ENCODE results near the gene KCNS3.

KCNS3 gene

DNA sequence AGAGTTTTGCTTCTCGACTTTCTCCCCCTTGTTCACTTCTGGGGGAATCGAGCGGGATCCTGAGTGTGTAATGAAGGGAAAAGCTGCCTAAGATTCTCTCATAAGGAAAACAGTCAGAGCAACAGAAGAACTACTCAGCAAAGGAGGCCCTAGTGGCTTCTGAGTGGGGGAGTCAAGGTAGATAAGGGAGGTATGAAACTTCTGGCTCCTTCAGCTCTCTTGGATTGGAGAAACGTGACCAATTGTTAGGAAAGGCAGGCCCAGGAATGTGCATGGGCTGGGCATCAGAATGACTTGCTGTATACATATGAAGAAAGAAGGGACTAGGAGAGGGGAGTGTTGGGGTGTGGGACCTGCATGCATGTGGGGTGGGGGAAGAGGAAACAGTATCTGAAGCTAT, 73.1 kb downstream of the KCNS3 start:
- no peak for TF ChIP-seq FOXM1 (IDR thresholded peaks at IDR 0.05; ENCODE audit: borderline replicate concordance, low read depth)

DNA sequence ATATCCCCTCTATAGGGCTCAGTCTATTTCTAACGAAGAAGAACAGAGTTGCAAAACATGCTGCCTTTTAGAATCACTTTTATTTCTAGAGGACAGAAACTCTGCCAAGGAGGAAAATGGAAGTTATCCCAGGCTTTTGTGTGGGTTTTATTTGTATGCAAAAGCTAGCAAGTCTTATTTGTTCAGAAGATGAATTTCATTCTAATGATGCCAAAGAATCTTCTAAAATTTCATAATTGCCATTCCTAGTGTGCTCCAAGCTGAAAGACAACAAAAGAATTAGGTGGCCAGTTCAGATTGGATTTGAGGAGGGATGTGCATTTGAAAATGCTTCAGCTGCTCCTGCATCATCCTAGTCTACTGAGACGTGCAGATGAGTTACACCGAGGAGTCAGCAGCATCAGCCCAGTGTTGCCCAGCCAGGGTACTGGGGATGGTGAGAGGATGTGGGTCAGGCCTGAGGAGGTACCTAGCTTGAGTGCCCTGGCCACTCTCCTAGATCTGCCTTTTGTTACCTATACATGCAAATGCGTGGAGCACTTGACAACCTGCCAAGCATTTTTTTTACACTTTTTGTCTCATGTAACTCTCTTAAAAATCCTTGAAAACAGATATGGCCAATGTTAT, 80.1 kb downstream of the KCNS3 start:
- no peak for TF ChIP-seq ZBTB7A (IDR thresholded peaks at IDR 0.05; ENCODE audit: low read depth)
- TF ChIP-seq TCF12 (IDR thresholded peaks at IDR 0.05; ENCODE audit: low read depth): no peak
- TF ChIP-seq EGR1 (IDR thresholded peaks at IDR 0.05): no peak
- TF ChIP-seq, protein P1, sequence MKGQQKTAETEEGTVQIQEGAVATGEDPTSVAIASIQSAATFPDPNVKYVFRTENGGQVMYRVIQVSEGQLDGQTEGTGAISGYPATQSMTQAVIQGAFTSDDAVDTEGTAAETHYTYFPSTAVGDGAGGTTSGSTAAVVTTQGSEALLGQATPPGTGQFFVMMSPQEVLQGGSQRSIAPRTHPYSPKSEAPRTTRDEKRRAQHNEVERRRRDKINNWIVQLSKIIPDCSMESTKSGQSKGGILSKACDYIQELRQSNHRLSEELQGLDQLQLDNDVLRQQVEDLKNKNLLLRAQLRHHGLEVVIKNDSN (IDR thresholded peaks at IDR 0.05): no peak

DNA sequence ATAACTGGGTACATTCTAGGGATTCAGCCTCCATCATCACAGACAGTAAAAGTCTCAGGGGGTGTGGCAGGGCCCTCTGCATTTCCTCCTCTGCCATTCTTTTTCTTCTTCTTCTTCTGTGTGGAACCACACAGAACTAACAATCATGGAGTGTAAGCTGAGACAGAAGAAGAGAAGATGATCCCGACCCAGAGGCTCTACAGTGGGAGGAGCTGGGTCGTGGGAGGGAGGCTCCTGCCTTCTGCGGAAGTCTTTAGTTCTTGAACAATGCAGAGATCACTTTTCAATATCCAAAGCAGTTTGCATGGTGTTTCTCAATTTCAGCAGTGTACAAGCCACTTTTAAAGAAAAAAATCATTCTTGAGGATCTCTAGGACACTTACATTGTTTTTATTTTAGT, 80.9 kb downstream of the KCNS3 start:
- TF ChIP-seq CREB1 (IDR thresholded peaks at IDR 0.05; ENCODE audit: low read depth): no peak
- TF ChIP-seq RAD21 (IDR thresholded peaks at IDR 0.05; ENCODE audit: low read depth): no peak

DNA sequence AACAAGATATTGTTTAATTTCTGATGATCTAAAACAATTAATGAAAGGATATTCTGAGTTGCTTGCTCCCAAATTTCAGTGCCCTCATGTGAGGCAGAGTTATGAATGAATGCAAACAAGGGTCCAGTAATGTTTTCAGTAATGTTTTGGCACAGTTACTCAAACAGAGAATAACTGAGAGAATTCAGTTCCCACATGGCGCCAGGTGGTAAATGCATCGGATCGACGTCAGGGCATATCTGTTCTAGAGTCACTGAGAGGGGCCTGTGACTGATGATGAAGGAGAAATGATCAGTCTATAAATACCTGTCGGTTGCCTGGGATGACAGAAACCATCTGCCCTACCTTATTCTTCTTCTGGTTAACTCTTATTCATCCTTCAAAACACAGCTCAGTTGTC, 81.4 kb downstream of the KCNS3 start:
- TF ChIP-seq NFIC (IDR thresholded peaks at IDR 0.05): no peak
- no peak for TF ChIP-seq RAD21 (IDR thresholded peaks at IDR 0.05; ENCODE audit: low read depth)
- TF ChIP-seq EP300 (IDR thresholded peaks at IDR 0.05; ENCODE audit: borderline replicate concordance): no peak
- no peak for TF ChIP-seq CEBPB (IDR thresholded peaks at IDR 0.05)
- TF ChIP-seq EGR1 (IDR thresholded peaks at IDR 0.05): no peak
- TF ChIP-seq, protein P2, sequence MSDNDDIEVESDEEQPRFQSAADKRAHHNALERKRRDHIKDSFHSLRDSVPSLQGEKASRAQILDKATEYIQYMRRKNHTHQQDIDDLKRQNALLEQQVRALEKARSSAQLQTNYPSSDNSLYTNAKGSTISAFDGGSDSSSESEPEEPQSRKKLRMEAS (IDR thresholded peaks at IDR 0.05): no peak
- no peak for TF ChIP-seq CREB1 (IDR thresholded peaks at IDR 0.05; ENCODE audit: low read depth)
- no peak for TF ChIP-seq ZBTB7A (IDR thresholded peaks at IDR 0.05; ENCODE audit: low read depth)
- no peak for TF ChIP-seq TEAD4 (IDR thresholded peaks at IDR 0.05)

DNA sequence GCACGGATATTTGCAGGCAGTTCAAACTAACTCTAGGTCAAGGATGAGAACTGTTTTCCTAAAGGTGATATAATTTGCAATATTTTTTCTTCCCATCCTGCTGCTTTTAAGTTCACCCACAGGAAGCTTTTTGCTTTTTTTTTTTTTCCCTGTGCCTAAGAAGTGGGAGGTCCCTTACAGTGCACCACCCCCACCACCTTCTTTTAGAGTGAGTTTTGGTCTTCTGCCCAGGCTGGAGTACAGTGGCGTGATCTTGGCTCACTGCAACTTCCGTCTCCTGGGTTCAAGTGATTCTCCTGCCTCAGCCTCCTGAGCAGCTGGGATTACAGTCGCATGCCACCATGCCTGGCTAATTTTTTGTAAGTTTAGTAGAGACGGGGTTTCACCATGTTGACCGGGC, 82.5 kb downstream of the KCNS3 start:
- no peak for TF ChIP-seq TCF12 (IDR thresholded peaks at IDR 0.05; ENCODE audit: low read depth)
- TF ChIP-seq YY1 (IDR thresholded peaks at IDR 0.05; ENCODE audit: low read depth): no peak
- no peak for TF ChIP-seq TAF1 (IDR thresholded peaks at IDR 0.05; ENCODE audit: low read depth)
- no peak for TF ChIP-seq TEAD4 (IDR thresholded peaks at IDR 0.05)
- TF ChIP-seq, protein P3, sequence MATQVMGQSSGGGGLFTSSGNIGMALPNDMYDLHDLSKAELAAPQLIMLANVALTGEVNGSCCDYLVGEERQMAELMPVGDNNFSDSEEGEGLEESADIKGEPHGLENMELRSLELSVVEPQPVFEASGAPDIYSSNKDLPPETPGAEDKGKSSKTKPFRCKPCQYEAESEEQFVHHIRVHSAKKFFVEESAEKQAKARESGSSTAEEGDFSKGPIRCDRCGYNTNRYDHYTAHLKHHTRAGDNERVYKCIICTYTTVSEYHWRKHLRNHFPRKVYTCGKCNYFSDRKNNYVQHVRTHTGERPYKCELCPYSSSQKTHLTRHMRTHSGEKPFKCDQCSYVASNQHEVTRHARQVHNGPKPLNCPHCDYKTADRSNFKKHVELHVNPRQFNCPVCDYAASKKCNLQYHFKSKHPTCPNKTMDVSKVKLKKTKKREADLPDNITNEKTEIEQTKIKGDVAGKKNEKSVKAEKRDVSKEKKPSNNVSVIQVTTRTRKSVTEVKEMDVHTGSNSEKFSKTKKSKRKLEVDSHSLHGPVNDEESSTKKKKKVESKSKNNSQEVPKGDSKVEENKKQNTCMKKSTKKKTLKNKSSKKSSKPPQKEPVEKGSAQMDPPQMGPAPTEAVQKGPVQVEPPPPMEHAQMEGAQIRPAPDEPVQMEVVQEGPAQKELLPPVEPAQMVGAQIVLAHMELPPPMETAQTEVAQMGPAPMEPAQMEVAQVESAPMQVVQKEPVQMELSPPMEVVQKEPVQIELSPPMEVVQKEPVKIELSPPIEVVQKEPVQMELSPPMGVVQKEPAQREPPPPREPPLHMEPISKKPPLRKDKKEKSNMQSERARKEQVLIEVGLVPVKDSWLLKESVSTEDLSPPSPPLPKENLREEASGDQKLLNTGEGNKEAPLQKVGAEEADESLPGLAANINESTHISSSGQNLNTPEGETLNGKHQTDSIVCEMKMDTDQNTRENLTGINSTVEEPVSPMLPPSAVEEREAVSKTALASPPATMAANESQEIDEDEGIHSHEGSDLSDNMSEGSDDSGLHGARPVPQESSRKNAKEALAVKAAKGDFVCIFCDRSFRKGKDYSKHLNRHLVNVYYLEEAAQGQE (IDR thresholded peaks at IDR 0.05; ENCODE audit: low read depth): no peak
- TF ChIP-seq EGR1 (IDR thresholded peaks at IDR 0.05): no peak
- no peak for TF ChIP-seq RAD21 (IDR thresholded peaks at IDR 0.05; ENCODE audit: low read depth)

DNA sequence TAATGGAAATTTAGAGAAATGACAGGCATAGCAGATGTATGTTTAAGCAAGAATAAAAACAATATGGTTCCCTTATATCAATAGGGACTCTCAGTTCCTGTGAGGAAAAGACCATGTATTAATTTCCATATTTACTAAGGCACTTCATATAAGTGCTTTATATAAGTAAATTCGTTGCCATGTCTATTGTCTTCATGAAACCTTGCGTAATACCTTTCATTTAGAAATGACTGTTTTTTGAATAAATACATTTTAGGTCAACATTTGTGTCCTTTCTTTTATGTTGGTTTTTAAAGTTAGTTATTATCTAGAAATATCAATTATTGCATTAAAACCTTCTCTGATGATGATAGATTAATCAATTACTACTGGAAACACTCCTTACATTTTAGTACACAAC, 83.3 kb downstream of the KCNS3 start:
- TF ChIP-seq RAD21 (IDR thresholded peaks at IDR 0.05; ENCODE audit: low read depth): no peak
- TF ChIP-seq, protein P3 (IDR thresholded peaks at IDR 0.05; ENCODE audit: low read depth): no peak
- TF ChIP-seq TAF1 (IDR thresholded peaks at IDR 0.05; ENCODE audit: low read depth): no peak
- no peak for TF ChIP-seq EGR1 (IDR thresholded peaks at IDR 0.05)
- no peak for TF ChIP-seq YY1 (IDR thresholded peaks at IDR 0.05; ENCODE audit: low read depth)
- no peak for TF ChIP-seq FOXM1 (IDR thresholded peaks at IDR 0.05; ENCODE audit: borderline replicate concordance, low read depth)
- TF ChIP-seq, protein P2 (IDR thresholded peaks at IDR 0.05): no peak
- TF ChIP-seq TCF12 (IDR thresholded peaks at IDR 0.05; ENCODE audit: low read depth): no peak
- no peak for TF ChIP-seq CEBPB (IDR thresholded peaks at IDR 0.05)
- TF ChIP-seq NFIC (IDR thresholded peaks at IDR 0.05): no peak
- TF ChIP-seq ZBTB7A (IDR thresholded peaks at IDR 0.05; ENCODE audit: low read depth): no peak
- TF ChIP-seq EP300 (IDR thresholded peaks at IDR 0.05; ENCODE audit: borderline replicate concordance): no peak
- TF ChIP-seq CREB1 (IDR thresholded peaks at IDR 0.05; ENCODE audit: low read depth): no peak
- TF ChIP-seq, protein P1 (IDR thresholded peaks at IDR 0.05): no peak
- TF ChIP-seq TEAD4 (IDR thresholded peaks at IDR 0.05): no peak

DNA sequence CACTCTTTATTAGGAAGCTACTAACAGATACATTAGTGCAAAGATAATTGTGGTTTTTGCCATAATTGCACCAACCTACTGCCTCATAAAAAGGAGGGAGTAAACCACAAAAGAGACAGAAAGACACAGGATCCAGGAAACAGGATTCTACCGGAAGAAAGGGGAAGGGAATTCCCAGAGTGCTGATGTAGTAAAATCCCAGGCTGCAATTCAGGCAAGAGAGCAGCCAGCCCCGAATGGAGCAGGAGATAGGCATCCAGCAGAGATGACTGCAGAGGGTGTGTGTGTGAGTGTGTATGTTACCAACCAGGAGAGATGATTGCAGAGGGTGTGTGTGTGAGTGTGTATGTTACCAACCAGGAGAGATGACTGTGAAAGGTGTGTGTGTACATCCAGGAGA, 84.4 kb downstream of the KCNS3 start:
- TF ChIP-seq FOXM1 (IDR thresholded peaks at IDR 0.05; ENCODE audit: borderline replicate concordance, low read depth) (no peak), ZBTB7A (IDR thresholded peaks at IDR 0.05; ENCODE audit: low read depth) (no peak), TAF1 (IDR thresholded peaks at IDR 0.05; ENCODE audit: low read depth) (no peak), NFIC (IDR thresholded peaks at IDR 0.05) (no peak), RAD21 (IDR thresholded peaks at IDR 0.05; ENCODE audit: low read depth) (no peak), CREB1 (IDR thresholded peaks at IDR 0.05; ENCODE audit: low read depth) (no peak)
- TF ChIP-seq, protein P2 (IDR thresholded peaks at IDR 0.05): no peak
- TF ChIP-seq, protein P3 (IDR thresholded peaks at IDR 0.05; ENCODE audit: low read depth): no peak
